K562 (cell line): ENCODE measurements around the gene GLB1L3.

Source experiments
- CHD1 ChIP-seq: fragments of 200-600 bp; sonication (generic); IDR thresholded peaks from one replicate; pipeline ENCODE4 v1.6.1; 2012; ENCODE audit warnings: mild to moderate bottlenecking, moderate library complexity, low read length, inconsistent platforms
- CTCF ChIP-seq, 3 experiments: IDR thresholded peaks in 2 of 3; conservative IDR thresholded peaks in 1 of 3; 2 replicates each; pipeline ENCODE4 v1.5.1; 2011 to 2012; ENCODE audit warnings: low read length in 3 of 3, mild to moderate bottlenecking in 3 of 3, control low read depth in 2 of 3, improper control_type of control experiment in 1 of 3, inconsistent platforms in 1 of 3, low read depth in 1 of 3, mixed read lengths in 1 of 3, moderate library complexity in 1 of 3; ENCODE audit not compliant: insufficient read depth in 2 of 3
- HCFC1 ChIP-seq: IDR thresholded peaks from 2 replicates; pipeline ENCODE4 v1.6.1; 2012; ENCODE audit warnings: low read depth, low read length, improper control_type of control experiment
- KLF1 ChIP-seq: fragments of 450-650 bp; IDR thresholded peaks from 2 replicates; pipeline ENCODE4 v1.6.1; 2016; ENCODE audit warnings: missing genetic modification characterization, missing compliant biosample characterization
- NR0B1 ChIP-seq: fragments of 450-650 bp; IDR thresholded peaks from one replicate; pipeline ENCODE4 v1.6.1; 2018; ENCODE audit warnings: mild to moderate bottlenecking, moderate library complexity; ENCODE audit not compliant: partially characterized antibody
- POLR2AphosphoS5 ChIP-seq: IDR thresholded peaks from 2 replicates; pipeline ENCODE4 v1.6.1; 2011; ENCODE audit warnings: mild to moderate bottlenecking, low read depth, low read length, moderate library complexity; ENCODE audit not compliant: control insufficient read depth, insufficient read depth
- SMAD3 ChIP-seq: fragments of 450-650 bp; formaldehyde crosslinking; conservative IDR thresholded peaks from 2 replicates; pipeline ENCODE4 v1.4.0; 2020; ENCODE audit warnings: mild to moderate bottlenecking
- SP1 ChIP-seq: sonication (generic); formaldehyde crosslinking; IDR thresholded peaks from 2 replicates; pipeline ENCODE4 v1.8.1; 2022; ENCODE audit warnings: mild to moderate bottlenecking, missing genetic modification reagents
- USF2 ChIP-seq: sonication (generic); formaldehyde crosslinking; IDR thresholded peaks from 2 replicates; pipeline ENCODE4 v1.5.0; 2020; ENCODE audit warnings: missing genetic modification reagents
- ZNF143 ChIP-seq: sonication (generic); formaldehyde crosslinking; IDR thresholded peaks from 2 replicates; pipeline ENCODE4 v1.9.0; 2022; ENCODE audit warnings: mild to moderate bottlenecking, missing genetic modification reagents

GRCh38 chr11:134294664-134295063 is 18.5 kb downstream of the GLB1L3 start:
- TF ChIP-seq USF2 (CRISPR knock-in tag) (no peak), KLF1 (no peak), CTCF (IDR thresholded peaks at IDR 0.05 in 2 of 3, conservative IDR thresholded peaks at IDR 0.05 in 1 of 3; ENCODE audit: insufficient read depth in 2 of 3, low read depth in 1 of 3, low read length in 3 of 3) (no peak), POLR2AphosphoS5 (no peak), SMAD3 (CRISPR knock-in tag) (no peak), HCFC1 (no peak), NR0B1 (no peak), CHD1 (no peak), ZNF143 (CRISPR knock-in tag) (no peak), SP1 (CRISPR knock-in tag) (no peak)
